Neural cell (in vitro differentiated cells): ENCODE results near the gene ZWILCH. TPM values are rescaled to one million over a fixed set of nuclear protein-coding genes. Genes with fewer than 3 reads are reported as not detected.

Source experiments
- H2AFZ ChIP-seq: fragments of 200-600, 300-800 bp; sonication (generic), shearing (Covaris generic); 2 replicates; pipeline ENCODE4 v1.6.0; 2014; ENCODE audit warnings: low read depth, mild to moderate bottlenecking, antibody characterized with exemption, low read length, moderate library complexity
- H3F3A ChIP-seq: fragments of 200-600 bp; shearing (Covaris generic); 2 replicates; pipeline ENCODE4 v1.6.1; 2016; ENCODE audit warnings: mild to moderate bottlenecking, moderate library complexity, mixed read lengths, antibody characterized with exemption, low read length; ENCODE audit not compliant: insufficient read depth, poor library complexity, severe bottlenecking
- H3K27ac ChIP-seq: fragments of 200-600, 300-800 bp; sonication (generic), shearing (Covaris generic); 2 replicates; pipeline ENCODE4 v1.5.1; 2014; ENCODE audit warnings: mild to moderate bottlenecking, low read length, moderate library complexity
- H3K27me3 ChIP-seq: fragments of 300-800, 200-600 bp; sonication (generic), shearing (Covaris generic); 2 replicates; pipeline ENCODE4 v1.6.0; 2014; ENCODE audit warnings: mild to moderate bottlenecking, low read depth, low read length, moderate library complexity; ENCODE audit not compliant: insufficient read depth
- H3K36me3 ChIP-seq: fragments of 300-800, 200-600 bp; sonication (generic), shearing (Covaris generic); 2 replicates; pipeline ENCODE4 v1.5.1; 2014; ENCODE audit warnings: mild to moderate bottlenecking, antibody characterized with exemption, low read length, moderate library complexity; ENCODE audit not compliant: insufficient read depth
- H3K4me2 ChIP-seq: fragments of 300-800, 200-600 bp; sonication (generic), shearing (Covaris generic); 2 replicates; pipeline ENCODE4 v1.6.0; 2014; ENCODE audit warnings: mild to moderate bottlenecking, low read length
- H3K4me3 ChIP-seq: fragments of 300-800, 200-600 bp; sonication (generic), shearing (Covaris generic); 2 replicates; pipeline ENCODE4 v1.5.1; 2014; ENCODE audit warnings: mild to moderate bottlenecking, low read length, moderate library complexity
- H3K79me2 ChIP-seq: fragments of 200-600 bp; shearing (Covaris generic); replicated peaks from 2 replicates; pipeline ENCODE4 v1.6.0; 2014; ENCODE audit warnings: mild to moderate bottlenecking, low read length, moderate library complexity; ENCODE audit not compliant: insufficient read depth
- H3K9ac ChIP-seq: fragments of 300-800, 200-600 bp; sonication (generic), shearing (Covaris generic); 2 replicates; pipeline ENCODE4 v1.6.1; 2016; ENCODE audit warnings: mild to moderate bottlenecking, low read length, mixed read lengths
- H3K9me2 ChIP-seq: fragments of 200-600 bp; shearing (Covaris generic); 2 replicates; pipeline ENCODE4 v1.6.1; 2016; ENCODE audit warnings: mild to moderate bottlenecking, low read length, mixed read lengths; ENCODE audit not compliant: insufficient read depth
- H3K9me3 ChIP-seq: fragments of 200-600, 300-800 bp; sonication (generic), shearing (Covaris generic); 2 replicates; pipeline ENCODE4 v1.6.1; 2016; ENCODE audit warnings: mild to moderate bottlenecking, mixed run types, low read length, moderate library complexity, mixed read lengths
- H4K20me1 ChIP-seq: fragments of 200-600 bp; shearing (Covaris generic); 2 replicates; pipeline ENCODE4 v1.6.1; 2016; ENCODE audit warnings: mild to moderate bottlenecking, mixed run types; ENCODE audit not compliant: insufficient read depth
- CTCF ChIP-seq: fragments of 450-650 bp; IDR thresholded peaks from 2 replicates; pipeline ENCODE4 v1.5.1; 2014; ENCODE audit warnings: antibody characterized with exemption, mild to moderate bottlenecking, moderate library complexity; ENCODE audit not compliant: poor library complexity, severe bottlenecking
- EP300 ChIP-seq: fragments of 450-650 bp; conservative IDR thresholded peaks from 2 replicates; pipeline ENCODE4 v1.6.1; 2014; ENCODE audit warnings: antibody characterized with exemption, mild to moderate bottlenecking, moderate library complexity; ENCODE audit not compliant: poor library complexity, severe bottlenecking
- EZH2 ChIP-seq: fragments of 200-600, 300-800 bp; shearing (Covaris generic), sonication (generic); IDR thresholded peaks from 2 replicates; pipeline ENCODE4 v1.6.1; 2014; ENCODE audit warnings: antibody characterized with exemption, low read length, borderline replicate concordance, mild to moderate bottlenecking; ENCODE audit not compliant: insufficient read depth, poor library complexity, severe bottlenecking
- MXI1 ChIP-seq: fragments of 450-650 bp; conservative IDR thresholded peaks from 2 replicates; pipeline ENCODE4 v1.6.1; 2014; ENCODE audit warnings: antibody characterized with exemption, mild to moderate bottlenecking; ENCODE audit not compliant: poor library complexity, severe bottlenecking
- POLR2AphosphoS5 ChIP-seq: IDR thresholded peaks from 2 replicates; pipeline ENCODE4 v1.6.1; 2012
- RAD21 ChIP-seq: fragments of 450-650 bp; conservative IDR thresholded peaks from 2 replicates; pipeline ENCODE4 v1.6.1; 2014; ENCODE audit warnings: antibody characterized with exemption, mild to moderate bottlenecking, moderate library complexity
- REST ChIP-seq: IDR thresholded peaks from 2 replicates; pipeline ENCODE4 v1.6.1; 2012; ENCODE audit warnings: borderline replicate concordance
- SMC3 ChIP-seq: fragments of 450-650 bp; conservative IDR thresholded peaks from 2 replicates; pipeline ENCODE4 v1.6.1; 2014; ENCODE audit warnings: antibody characterized with exemption, mild to moderate bottlenecking, moderate library complexity; ENCODE audit not compliant: poor library complexity
- TAF1 ChIP-seq: IDR thresholded peaks from 2 replicates; pipeline ENCODE4 v1.6.1; 2012; ENCODE audit warnings: low read depth
- polyA plus RNA-seq: library from polyadenylated mRNA; depleted of rRNA; stranded (reverse); fragments of >200 nt; gene quantifications from 2 replicates; pipeline ENCODE4 v1.2.3, GENCODE V29; 2014

ZWILCH gene
- polyA plus RNA-seq, 1 donor from 2014 or later: 63.1 TPM

GRCh38 chr15:66488525-66488924, 16.6 kb upstream of the ZWILCH start:
- no peak for TF ChIP-seq EP300
- no peak for TF ChIP-seq EZH2
- no peak for TF ChIP-seq MXI1
- no peak for TF ChIP-seq CTCF
- TF ChIP-seq REST: no peak
- no peak for TF ChIP-seq TAF1
- TF ChIP-seq POLR2AphosphoS5: no peak
- Histone ChIP-seq H3K36me3 (no peaks in the 10 kb centered on the region), H4K20me1 (no peaks in the 10 kb centered on the region), H3K9me2 (no peaks in the 10 kb centered on the region), H3K27ac (no peak overlapping the region), H3K9ac (no peak overlapping the region), H3K4me3 (no peak overlapping the region), H2AFZ (no peak overlapping the region), H3F3A (no peaks in the 10 kb centered on the region), H3K79me2 (no peaks in the 10 kb centered on the region), H3K27me3 (no peaks in the 10 kb centered on the region), H3K4me2 (no peak overlapping the region), H3K9me3 (no peaks in the 10 kb centered on the region)

GRCh38 chr15:66489179-66489791, 15.8 kb upstream of the ZWILCH start:
- Histone ChIP-seq H3K4me3 (no peak overlapping the region), H3K36me3 (no peaks in the 10 kb centered on the region), H3K27me3 (no peaks in the 10 kb centered on the region), H3K9me3 (no peaks in the 10 kb centered on the region), H3K4me2 (no peak overlapping the region), H3K9ac (no peak overlapping the region), H3F3A (no peaks in the 10 kb centered on the region), H3K9me2 (no peaks in the 10 kb centered on the region), H3K27ac (no peak overlapping the region), H4K20me1 (no peaks in the 10 kb centered on the region), H3K79me2 (no peaks in the 10 kb centered on the region), H2AFZ (no peak overlapping the region)
- TF ChIP-seq EP300 (no peak), SMC3 (no peak), RAD21 (no peak), CTCF (no peak), TAF1 (no peak), REST (no peak), EZH2 (no peak), POLR2AphosphoS5 (no peak), MXI1 (no peak)
